GM13976 (cell line): ENCODE data around the gene TBL1Y.

Experiments
- DNase-seq: peaks from one replicate; pipeline ENCODE4 v3.0.0; 2012; ENCODE audit warnings: low spot score
- in situ Hi-C: fragments of 300-500 bp; cut with MboI; formaldehyde crosslinking; loops from one replicate; pipeline ENCODE4 v1.12.0; 2022; ENCODE audit warnings: low sequenced_read_pairs, mixed read lengths, inconsistent platforms; ENCODE audit not compliant: unreplicated experiment
- TF ChIP-seq, protein P1 (sequence below): IDR thresholded peaks from 2 replicates; pipeline ENCODE4 v1.5.1; 2012; ENCODE audit warnings: borderline replicate concordance, mild to moderate bottlenecking; ENCODE audit not compliant: insufficient read depth; ENCODE audit errors: extremely low read depth, missing control alignments, control extremely low read depth

The TBL1Y gene

DNA sequence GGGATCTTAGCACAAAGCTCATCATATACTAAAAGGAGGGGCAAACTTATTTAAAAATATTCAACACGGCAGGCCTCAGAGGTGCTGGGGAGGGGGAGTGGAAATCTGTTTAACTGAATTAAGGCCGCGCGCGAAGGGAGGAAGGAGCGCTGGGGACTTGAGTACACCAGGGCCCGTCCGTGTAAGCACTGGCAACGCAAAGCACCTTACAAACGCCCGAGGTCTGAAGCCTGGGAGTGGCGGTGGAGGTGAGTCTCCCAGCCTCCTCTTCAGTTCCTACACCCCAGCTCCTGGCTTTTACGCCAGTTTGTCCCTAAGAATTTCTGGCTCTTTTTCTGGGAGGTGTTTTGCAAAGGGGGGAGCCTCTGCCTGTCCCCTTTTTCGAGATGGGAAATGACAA is 641 bp upstream of the TBL1Y start:
- no peak for DNase-seq
- TF ChIP-seq, protein P1, sequence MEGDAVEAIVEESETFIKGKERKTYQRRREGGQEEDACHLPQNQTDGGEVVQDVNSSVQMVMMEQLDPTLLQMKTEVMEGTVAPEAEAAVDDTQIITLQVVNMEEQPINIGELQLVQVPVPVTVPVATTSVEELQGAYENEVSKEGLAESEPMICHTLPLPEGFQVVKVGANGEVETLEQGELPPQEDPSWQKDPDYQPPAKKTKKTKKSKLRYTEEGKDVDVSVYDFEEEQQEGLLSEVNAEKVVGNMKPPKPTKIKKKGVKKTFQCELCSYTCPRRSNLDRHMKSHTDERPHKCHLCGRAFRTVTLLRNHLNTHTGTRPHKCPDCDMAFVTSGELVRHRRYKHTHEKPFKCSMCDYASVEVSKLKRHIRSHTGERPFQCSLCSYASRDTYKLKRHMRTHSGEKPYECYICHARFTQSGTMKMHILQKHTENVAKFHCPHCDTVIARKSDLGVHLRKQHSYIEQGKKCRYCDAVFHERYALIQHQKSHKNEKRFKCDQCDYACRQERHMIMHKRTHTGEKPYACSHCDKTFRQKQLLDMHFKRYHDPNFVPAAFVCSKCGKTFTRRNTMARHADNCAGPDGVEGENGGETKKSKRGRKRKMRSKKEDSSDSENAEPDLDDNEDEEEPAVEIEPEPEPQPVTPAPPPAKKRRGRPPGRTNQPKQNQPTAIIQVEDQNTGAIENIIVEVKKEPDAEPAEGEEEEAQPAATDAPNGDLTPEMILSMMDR: no peak
- in situ Hi-C loops: no loop called here

DNA sequence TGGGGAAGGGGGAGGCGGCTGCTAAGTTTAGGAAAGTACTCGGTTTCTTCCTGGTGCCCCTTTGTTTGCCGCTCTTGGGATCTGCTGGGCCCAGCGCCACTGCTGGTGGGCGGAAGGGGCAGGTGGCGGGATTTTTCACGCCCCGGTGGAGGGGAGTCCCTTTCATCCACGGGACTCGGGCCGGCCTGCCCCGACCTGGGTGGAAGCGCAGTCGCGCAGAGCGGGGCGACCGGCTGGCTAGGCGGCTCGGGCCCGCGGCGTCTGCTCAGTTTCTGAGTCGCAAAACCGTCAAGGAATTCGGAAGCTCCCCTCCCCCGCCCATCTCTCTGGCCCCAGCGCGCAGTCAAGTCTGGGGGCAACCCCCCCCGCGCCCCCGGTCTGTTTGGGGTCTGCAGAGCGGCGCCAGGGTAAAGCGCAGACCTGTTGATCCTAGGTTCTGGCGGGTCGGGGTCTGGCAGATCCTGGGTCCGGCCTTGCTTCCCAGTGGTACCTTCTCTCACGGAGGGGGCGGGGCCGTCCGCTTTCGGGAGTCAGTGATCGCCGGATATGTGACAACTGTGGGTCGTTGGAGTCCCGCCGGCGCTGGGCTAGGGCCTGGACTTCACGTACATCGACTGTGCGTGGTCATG is 870 bp downstream of the TBL1Y start, which contains the start of gene AMELY:
Gene AMELY (minus strand): TSS at position 500 of the 629 bp plus-strand sequence. CDS start 39,144 bp downstream, outside the sequence.
- no peak for DNase-seq
- TF ChIP-seq, protein P1: no peak
- in situ Hi-C loops: no loop called here

DNA sequence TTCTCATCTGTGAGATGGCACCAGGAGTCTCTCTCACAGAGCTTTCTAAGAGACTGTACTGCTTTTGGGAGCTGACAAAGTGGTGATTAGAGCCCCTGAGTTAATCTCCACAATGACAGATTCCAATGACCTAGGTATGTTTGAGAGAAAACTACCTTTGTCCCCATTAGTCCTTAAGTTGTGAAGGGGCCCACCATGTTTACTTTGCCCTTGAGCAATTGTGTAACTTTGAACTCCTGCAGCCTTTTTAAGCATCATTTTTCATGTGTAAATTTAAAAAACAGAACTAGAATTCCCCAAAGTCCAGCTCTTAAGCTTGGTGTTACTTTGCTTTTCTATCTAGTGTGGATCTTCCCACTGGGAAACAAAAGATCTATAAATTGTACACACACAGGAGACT is 2.9 kb downstream of the TBL1Y start:
- no peak for DNase-seq
- in situ Hi-C loops: no loop called here
- TF ChIP-seq, protein P1: no peak

DNA sequence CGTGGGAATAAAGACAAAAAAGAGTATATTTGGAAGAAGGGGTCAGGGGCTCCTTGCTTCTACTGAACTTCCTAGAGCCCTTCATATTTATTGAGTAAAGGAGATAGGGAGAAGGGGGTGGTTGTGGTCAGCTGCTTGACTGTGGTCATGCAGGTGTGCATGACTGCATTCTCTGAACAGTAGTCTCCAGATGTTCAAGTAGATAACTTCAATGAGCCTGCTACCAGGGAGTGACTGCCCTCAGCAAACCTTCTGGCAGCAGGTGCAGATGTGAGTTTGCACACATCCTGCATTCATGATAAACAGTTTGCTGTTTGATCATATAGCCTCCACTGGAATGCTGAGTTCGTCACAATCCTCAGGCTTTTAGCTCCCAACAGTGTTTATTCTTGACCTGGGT is 10.6 kb downstream of the TBL1Y start:
- in situ Hi-C loops: no loop called here
- no peak for DNase-seq
- TF ChIP-seq, protein P1: no peak

DNA sequence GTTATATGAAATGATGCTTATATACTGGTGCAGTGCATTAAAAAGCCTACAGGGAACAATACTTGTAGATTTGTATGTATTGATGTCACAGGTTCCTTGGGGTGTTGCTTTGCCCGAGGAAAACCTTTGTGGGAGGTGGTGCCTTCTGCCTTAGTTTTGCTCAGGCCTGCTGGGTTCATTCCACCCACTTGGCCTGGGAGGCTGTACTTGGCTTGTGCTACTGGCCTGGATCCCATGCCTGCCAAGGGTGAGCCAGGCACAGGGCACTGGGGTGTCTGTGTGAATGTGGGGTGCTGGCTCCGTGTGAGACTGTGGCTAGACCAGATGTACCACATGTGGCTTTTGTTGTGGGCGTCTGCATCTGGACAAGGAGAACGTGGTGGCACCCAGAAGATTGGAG is 17.8 kb downstream of the TBL1Y start:
- DNase-seq: no peak
- in situ Hi-C loops: no loop called here
- TF ChIP-seq, protein P1: no peak

DNA sequence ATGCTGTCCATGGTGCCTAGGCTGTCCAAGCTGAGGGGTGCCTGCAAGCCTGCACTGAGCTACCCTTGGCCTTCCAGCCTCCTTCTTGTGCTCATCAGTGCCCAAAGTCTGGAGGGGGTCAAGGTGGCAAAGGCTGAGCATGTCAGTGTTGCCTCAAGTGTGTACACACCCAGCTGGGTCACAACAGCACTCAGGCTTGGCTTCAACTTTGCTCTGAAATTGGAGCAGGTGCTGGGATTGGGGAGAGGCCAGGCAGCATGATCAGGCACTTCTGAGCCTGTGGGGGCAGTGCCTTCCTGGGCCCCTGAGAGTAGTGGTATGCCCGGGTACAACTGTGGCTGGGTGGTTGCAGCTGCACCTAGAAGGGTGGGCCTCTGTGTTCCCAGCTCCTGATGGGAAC is 18.7 kb downstream of the TBL1Y start:
- in situ Hi-C loops: no loop called here
- no peak for DNase-seq
- TF ChIP-seq, protein P1: no peak
